Panc1 (cell line): ENCODE data around the gene ATP2B1. TPM values are rescaled to one million over a fixed set of nuclear protein-coding genes. Genes with fewer than 3 reads are reported as not detected.

Experiments
- ATAC-seq: fragments of 200-7000 bp; cut with Tn5 transposase; 2 replicates; pipeline ENCODE4 v1.9.1; 2020; ENCODE audit warnings: mild to moderate bottlenecking, moderate library complexity
- BruUV-seq: library from RNA; stranded (reverse); fragments of 400-500 nt; replicated peaks from 2 replicates; lab custom pipeline; 2021; lab: Mats Ljungman, UMichigan
- CTCF ChIA-PET: fragments of 300-600 bp; sonication (Branson Sonifier 250); formaldehyde crosslinking; loops from one replicate; lab custom pipeline; 2022; ENCODE audit warnings: antibody characterized with exemption; lab: Charles Lee
- POLR2A ChIA-PET: fragments of 300-600 bp; sonication (Branson Sonifier 250); formaldehyde crosslinking; loops from one replicate; lab custom pipeline; 2022; ENCODE audit warnings: antibody characterized with exemption; lab: Charles Lee
- DNase-seq: peaks from one replicate; pipeline ENCODE4 v3.0.0-alpha.2; 2010; ENCODE audit warnings: low read depth, low spot score
- H3K27ac ChIP-seq: 2 replicates; pipeline ENCODE4 v1.5.1; 2011; ENCODE audit warnings: mild to moderate bottlenecking, low read length, inconsistent platforms
- H3K27me3 ChIP-seq: fragments of 200-500 bp; sonication (Bioruptor generic); 2 replicates; pipeline ENCODE4 v1.6.0; 2014; ENCODE audit warnings: low read length, inconsistent platforms; ENCODE audit not compliant: control insufficient read depth, insufficient read depth
- H3K36me3 ChIP-seq: fragments of 200-500 bp; sonication (Bioruptor generic); 2 replicates; pipeline ENCODE4 v1.5.1; 2014; ENCODE audit warnings: inconsistent platforms, mild to moderate bottlenecking, low read length, moderate library complexity; ENCODE audit not compliant: control insufficient read depth, insufficient read depth
- H3K4me1 ChIP-seq: 2 replicates; pipeline ENCODE4 v1.5.1; 2011; ENCODE audit warnings: inconsistent platforms, mild to moderate bottlenecking, low read length, moderate library complexity; ENCODE audit not compliant: control insufficient read depth, insufficient read depth
- H3K4me3 ChIP-seq, 2 experiments: 2 replicates each; pipeline ENCODE4 v1.5.1; 2011 to 2012; ENCODE audit warnings: low read depth in 2 of 2, low read length in 2 of 2, mild to moderate bottlenecking in 2 of 2, inconsistent platforms in 1 of 2, moderate library complexity in 1 of 2
- H3K9me3 ChIP-seq: fragments of 200-500 bp; sonication (Bioruptor generic); 2 replicates; pipeline ENCODE4 v1.5.1; 2014; ENCODE audit warnings: low read depth, mild to moderate bottlenecking, inconsistent platforms, low read length, moderate library complexity; ENCODE audit not compliant: control insufficient read depth, insufficient read depth
- CTCF ChIP-seq: fragments of 450-650 bp; IDR thresholded peaks from 2 replicates; pipeline ENCODE4 v1.5.1; 2017; ENCODE audit warnings: mild to moderate bottlenecking
- POLR2AphosphoS5 ChIP-seq: IDR thresholded peaks from 2 replicates; pipeline ENCODE4 v1.6.1; 2012; ENCODE audit warnings: mild to moderate bottlenecking, low read depth, low read length, moderate library complexity
- REST ChIP-seq, 2 experiments: IDR thresholded peaks; 2 replicates each; pipeline ENCODE4 v1.6.1; 2011 to 2012; ENCODE audit warnings: low read depth in 2 of 2, control low read depth in 1 of 2, low read length in 1 of 2, mild to moderate bottlenecking in 1 of 2, moderate library complexity in 1 of 2; ENCODE audit not compliant: insufficient read depth in 1 of 2
- SIN3A ChIP-seq: IDR thresholded peaks from 2 replicates; pipeline ENCODE4 v1.6.1; 2012; ENCODE audit warnings: low read depth, mild to moderate bottlenecking, low read length, moderate library complexity, borderline replicate concordance; ENCODE audit not compliant: insufficient read depth
- TCF7L2 ChIP-seq: IDR thresholded peaks from 2 replicates; pipeline ENCODE4 v1.6.1; 2011; ENCODE audit warnings: mild to moderate bottlenecking, low read depth, low read length, inconsistent platforms
- in situ Hi-C: cut with HindIII; loops from 2 replicates; pipeline ENCODE4 v1.10.0; 2016; ENCODE audit warnings: low sequenced_read_pairs, low pct_unique_long_range_greater_than_20kb
- intact Hi-C: fragments of 100-400 bp; cut with micrococcal nuclease; formaldehyde crosslinking; loops from one replicate; pipeline ENCODE4 v1.10.0; 2022; ENCODE audit not compliant: unreplicated experiment
- total RNA-seq: library from RNA; stranded (reverse); gene quantifications from one replicate; pipeline ENCODE4 v1.2.1, GENCODE V29; 2021; ENCODE audit not compliant: unreplicated experiment

ATP2B1 gene
- total RNA-seq, 1 experiment from 2014 or later, result 64.5 TPM

GRCh38 chr12:89661706-89662330, 46.8 kb downstream of the ATP2B1 start:
- no peaks in the 10 kb centered on the region for H3K9me3 ChIP-seq
- POLR2A ChIA-PET, result no interaction called here
- TF ChIP-seq TCF7L2, result no peak
- TF ChIP-seq CTCF, result no peak
- no peak for TF ChIP-seq POLR2AphosphoS5
- TF ChIP-seq SIN3A, result no peak
- no peak for TF ChIP-seq REST (IDR thresholded peaks at IDR 0.05; ENCODE audit: insufficient read depth in 1 of 2, low read depth in 2 of 2, low read length in 1 of 2)
- intact Hi-C loops, result no loop called here
- H3K4me1 ChIP-seq, result peaks cover 7% of the 10 kb centered on the region; the same call in 1 of the 2 replicates
- no peaks in the 10 kb centered on the region for H3K36me3 ChIP-seq
- ATAC-seq (no peak), DNase-seq (no peak)
- CTCF ChIA-PET, result no interaction called here
- no TSS peak for BruUV-seq
- H3K27ac ChIP-seq, result no peak overlapping the region
- in situ Hi-C loops, result no loop called here
- H3K4me3 ChIP-seq, result no peak overlapping the region
- no peaks in the 10 kb centered on the region for H3K27me3 ChIP-seq

- BruUV-seq, result no TSS peak
- intact Hi-C loops (no loop called here), in situ Hi-C loops (no loop called here)
- ChIA-PET CTCF (no interaction called here), POLR2A (no interaction called here)
- no peaks in the 10 kb centered on the region for H3K4me1 ChIP-seq
- H3K9me3 ChIP-seq, result no peaks in the 10 kb centered on the region
- H3K36me3 ChIP-seq, result no peaks in the 10 kb centered on the region; the same call in 1 of the 2 replicates
- H3K4me3 ChIP-seq, result no peak overlapping the region
- no peak overlapping the region for H3K27ac ChIP-seq
- no peaks in the 10 kb centered on the region for H3K27me3 ChIP-seq
- ATAC-seq (no peak), DNase-seq (no peak)
- no peak for TF ChIP-seq CTCF
- TF ChIP-seq REST (IDR thresholded peaks at IDR 0.05; ENCODE audit: insufficient read depth in 1 of 2, low read depth in 2 of 2, low read length in 1 of 2), result no peak
- TF ChIP-seq TCF7L2, result no peak
- no peak for TF ChIP-seq SIN3A
- no peak for TF ChIP-seq POLR2AphosphoS5
Observed at GRCh38 chr12:89657739-89658138, 50.9 kb downstream of the ATP2B1 start.
